Subcutaneous abdominal adipose tissue (tissue), 5 donors: ENCODE results near the gene CAPS.
"Not testable (repeated sequence)": the region's sequence is repeated elsewhere in the genome, so short reads cannot be mapped to it uniquely, and the experiment has no call there.

Source experiments
- H3K27ac ChIP-seq: one replicate; pipeline ENCODE4 v1.7.0; 2013; ENCODE audit warnings: low read depth, mild to moderate bottlenecking, inconsistent platforms, low read length, moderate library complexity
- H3K27me3 ChIP-seq, 5 donors: one replicate each; pipeline ENCODE4 v1.7.0; 2013; ENCODE audit warnings: low read length in 5 of 5, inconsistent platforms in 1 of 5; ENCODE audit not compliant: control insufficient read depth in 5 of 5, insufficient read depth in 4 of 5
- H3K36me3 ChIP-seq, 5 donors: one replicate each; pipeline ENCODE4 v1.7.0; 2013; ENCODE audit warnings: low read length in 5 of 5; ENCODE audit not compliant: control insufficient read depth in 5 of 5, insufficient read depth in 5 of 5
- H3K4me1 ChIP-seq, 5 donors: one replicate each; pipeline ENCODE4 v1.7.0; 2013; ENCODE audit warnings: low read length in 5 of 5, mild to moderate bottlenecking in 3 of 5, moderate library complexity in 1 of 5; ENCODE audit not compliant: control insufficient read depth in 5 of 5, insufficient read depth in 5 of 5
- H3K4me3 ChIP-seq, 5 donors: one replicate each; pipeline ENCODE4 v1.7.0; 2013; ENCODE audit warnings: low read length in 5 of 5, low read depth in 1 of 5
- H3K9ac ChIP-seq, 5 donors: one replicate each; pipeline ENCODE4 v1.7.0; 2013; ENCODE audit warnings: low read length in 5 of 5, mild to moderate bottlenecking in 4 of 5, moderate library complexity in 3 of 5
- H3K9me3 ChIP-seq, 5 donors: one replicate each; pipeline ENCODE4 v1.7.0; 2013; ENCODE audit warnings: low read length in 5 of 5; ENCODE audit not compliant: control insufficient read depth in 5 of 5
- donor health status: healthy.
- donor health status: healthy.
- donor health status: healthy.
- donor health status: healthy.
- donor health status: healthy.

The CAPS gene

DNA sequence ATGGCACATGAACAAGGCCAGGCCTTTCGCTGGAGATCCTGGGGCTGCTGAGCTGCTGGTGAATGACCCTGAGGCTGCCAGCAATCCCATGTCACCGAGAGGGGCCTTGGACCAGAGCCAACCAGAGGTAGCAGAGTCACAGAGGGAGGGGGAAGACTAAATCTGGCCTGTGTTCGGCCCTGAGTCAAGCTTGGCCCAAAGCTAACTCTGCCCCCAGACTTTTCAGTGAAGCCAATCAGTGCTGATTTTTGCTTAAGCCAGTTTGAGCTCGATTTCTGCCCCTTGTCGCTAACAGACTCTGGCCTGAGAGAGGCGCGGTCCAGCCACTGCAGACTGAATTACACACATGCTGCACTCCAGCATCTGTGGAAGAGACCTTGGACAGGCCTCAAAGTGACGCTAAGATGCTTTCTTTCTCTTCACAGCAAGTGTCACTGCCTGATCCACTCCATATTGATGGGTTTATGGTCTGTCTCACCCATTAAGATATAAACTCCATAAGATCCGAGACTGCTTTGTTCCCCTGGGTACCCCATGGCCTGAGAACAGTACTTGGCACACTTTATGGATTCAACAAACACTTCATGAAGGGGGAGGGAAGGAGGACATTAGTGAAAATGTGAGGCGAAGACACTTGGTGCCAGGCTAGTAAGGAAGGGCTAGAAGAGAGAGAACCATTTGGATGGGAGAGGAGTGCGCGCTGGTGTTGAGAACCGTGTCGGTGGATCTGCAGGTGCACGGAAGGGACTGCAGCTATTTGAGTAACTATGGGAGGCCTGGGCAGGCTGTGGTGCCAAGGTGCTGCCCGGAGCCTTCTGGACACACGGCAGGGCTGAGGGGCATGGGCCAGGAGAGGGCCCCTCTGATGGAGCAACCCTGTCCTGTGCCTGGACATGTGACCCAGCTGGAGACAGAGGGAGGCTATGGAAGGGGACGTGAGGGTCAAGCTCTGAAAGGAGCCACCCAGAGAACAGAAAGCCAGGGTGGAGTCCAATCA is 46.2 kb downstream of the CAPS start:
- Histone ChIP-seq H3K36me3 (peaks cover 0 to 9% (median 0%) of the 10 kb centered on the region in 5 donors), H3K4me1 (peaks cover 13 to 46% (median 37%) of the 10 kb centered on the region in 5 donors), H3K9me3 (no peaks in the 10 kb centered on the region), H3K27me3 (no peaks in the 10 kb centered on the region), H3K4me3 (no peak overlapping the region), H3K27ac (no peak overlapping the region), H3K9ac (peak overlapping the region in 3 of 5 donors; percentile 1 to 39 (median 25))

DNA sequence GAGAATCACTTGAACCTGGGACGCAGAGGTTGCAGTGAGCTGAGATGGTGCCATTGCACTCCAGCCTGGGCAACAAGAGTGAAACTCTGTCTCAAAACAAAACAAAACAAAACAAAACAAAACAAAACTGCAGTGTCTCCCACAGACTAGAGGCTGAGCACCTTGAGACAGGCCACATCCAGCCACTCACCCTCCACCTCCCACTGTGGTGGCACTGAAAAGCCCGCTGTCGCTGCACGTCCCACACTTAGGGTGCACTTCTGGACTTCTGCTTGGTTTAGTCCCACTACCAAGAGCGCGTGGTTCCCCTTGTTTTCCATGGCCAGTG is 47.6 kb downstream of the CAPS start:
- H3K27me3 ChIP-seq, H3K27ac ChIP-seq, H3K9me3 ChIP-seq: not testable (repeated sequence)
- Histone ChIP-seq H3K4me1 (peaks cover 13 to 55% (median 45%) of the 10 kb centered on the region in 5 donors), H3K4me3 (peak overlapping the region; percentile 6 to 51 (median 42)), H3K36me3 (peaks cover 0 to 14% (median 0%) of the 10 kb centered on the region in 5 donors), H3K9ac (peak overlapping the region in 2 of 5 donors; percentile 29 to 64)

DNA sequence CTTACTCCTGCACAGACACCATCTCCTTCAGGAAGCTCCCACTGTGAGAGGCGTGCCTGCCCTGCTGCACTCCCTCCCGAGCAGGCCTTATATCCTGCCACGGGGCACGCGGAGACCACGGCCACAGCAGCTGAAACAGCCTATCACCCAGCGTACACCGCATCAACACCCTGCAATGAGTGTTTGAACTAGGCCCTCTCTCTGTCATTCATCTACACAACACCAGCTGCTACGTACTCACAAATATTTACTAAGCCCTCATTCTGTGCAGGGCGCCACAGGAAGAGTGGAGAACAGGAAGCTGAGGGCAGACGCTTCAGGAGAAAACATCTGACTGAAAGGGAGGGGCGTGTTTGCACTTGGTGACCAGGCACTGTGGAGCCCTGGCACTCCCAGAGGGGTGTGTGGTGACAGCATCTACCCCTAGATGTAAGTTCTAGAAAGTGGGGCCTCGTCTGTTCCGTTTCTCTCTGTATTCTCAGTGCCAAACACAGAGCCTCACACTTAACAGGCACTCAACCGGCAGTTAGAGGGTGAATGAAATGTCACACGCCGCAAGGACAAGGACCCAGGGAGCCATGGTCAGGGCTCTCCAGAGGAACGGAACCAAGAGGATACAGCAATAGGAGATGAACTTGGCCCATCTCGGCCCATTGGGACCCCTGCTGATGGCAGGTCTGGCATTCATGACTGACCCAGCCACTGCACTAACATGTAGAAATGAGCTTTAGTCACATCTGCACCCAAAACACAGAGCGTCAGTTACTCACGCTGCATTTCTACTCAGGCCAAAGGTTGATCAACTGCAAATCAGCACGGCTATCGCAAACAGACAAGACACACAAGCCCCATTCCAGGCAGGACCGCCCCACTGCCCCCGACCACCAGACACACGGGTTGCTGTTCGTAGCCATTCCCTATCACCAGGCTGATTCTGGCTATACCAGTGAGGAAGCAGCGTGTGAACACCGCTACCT is 48.2 kb downstream of the CAPS start:
- Histone ChIP-seq H3K9ac (peak overlapping the region in 4 of 5 donors; percentile 12 to 64 (median 38)), H3K4me1 (peaks cover 13 to 57% (median 45%) of the 10 kb centered on the region in 5 donors), H3K9me3 (no peaks in the 10 kb centered on the region), H3K27me3 (no peaks in the 10 kb centered on the region), H3K4me3 (peak overlapping the region; percentile 17 to 51 (median 42)), H3K36me3 (peaks cover 0 to 12% (median 0%) of the 10 kb centered on the region in 5 donors), H3K27ac (peak overlapping the region; percentile 45)

DNA sequence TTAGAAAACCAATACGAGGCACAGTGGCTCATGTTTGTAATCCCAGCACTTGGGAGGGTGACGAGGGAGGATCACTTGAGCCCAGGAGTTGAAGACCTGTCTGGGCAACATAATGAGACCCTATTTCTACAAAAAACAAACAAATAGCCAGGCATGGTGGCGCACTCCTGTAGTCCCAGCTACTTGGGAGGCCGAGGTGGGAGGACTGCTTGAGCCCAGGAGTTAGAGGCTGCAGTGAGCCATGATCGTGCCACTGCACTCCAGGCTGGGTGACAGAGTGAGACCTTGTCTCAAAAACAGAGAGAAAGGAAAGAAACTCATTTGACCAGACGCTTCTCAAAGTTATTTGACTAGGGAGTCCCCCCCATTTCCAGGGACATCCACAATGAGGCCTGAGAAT is 49.2 kb downstream of the CAPS start:
- H3K36me3 ChIP-seq, result peaks cover 0 to 12% (median 0%) of the 10 kb centered on the region in 5 donors
- peak overlapping the region in 1 of 5 donors; percentile 38 for H3K9ac ChIP-seq
- not testable (repeated sequence) for H3K27me3 ChIP-seq, H3K9me3 ChIP-seq, H3K4me3 ChIP-seq
- H3K4me1 ChIP-seq, result peaks cover 13 to 67% (median 54%) of the 10 kb centered on the region in 5 donors
- peak overlapping the region; percentile 45 for H3K27ac ChIP-seq

DNA sequence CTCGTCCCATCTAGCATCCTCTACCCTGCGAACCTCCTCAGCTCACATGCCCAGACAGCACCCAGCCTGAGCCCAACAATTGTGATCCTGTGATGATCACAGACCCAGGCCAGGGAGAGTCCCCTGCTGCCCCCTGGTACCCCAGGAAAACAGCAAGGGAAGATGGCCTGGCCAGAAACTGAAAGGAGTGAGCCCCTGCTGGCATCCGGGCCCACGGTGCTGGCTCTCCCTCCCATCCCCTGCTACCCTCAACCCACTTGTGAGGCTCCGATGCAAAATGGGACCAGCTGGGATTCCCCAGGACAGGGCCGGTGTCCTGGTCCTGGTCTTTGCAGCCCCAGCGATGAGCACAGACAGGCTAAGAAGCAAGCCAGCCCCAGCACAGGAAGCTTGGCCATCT is 49.8 kb downstream of the CAPS start:
- H3K4me3 ChIP-seq, result no peak overlapping the region
- H3K27me3 ChIP-seq, result no peaks in the 10 kb centered on the region
- peaks cover 0 to 8% (median 0%) of the 10 kb centered on the region in 5 donors for H3K36me3 ChIP-seq
- H3K27ac ChIP-seq, result no peak overlapping the region
- no peaks in the 10 kb centered on the region for H3K9me3 ChIP-seq
- H3K4me1 ChIP-seq, result peaks cover 13 to 73% (median 59%) of the 10 kb centered on the region in 5 donors
- H3K9ac ChIP-seq, result peak overlapping the region in 2 of 5 donors; percentile 10 to 12

DNA sequence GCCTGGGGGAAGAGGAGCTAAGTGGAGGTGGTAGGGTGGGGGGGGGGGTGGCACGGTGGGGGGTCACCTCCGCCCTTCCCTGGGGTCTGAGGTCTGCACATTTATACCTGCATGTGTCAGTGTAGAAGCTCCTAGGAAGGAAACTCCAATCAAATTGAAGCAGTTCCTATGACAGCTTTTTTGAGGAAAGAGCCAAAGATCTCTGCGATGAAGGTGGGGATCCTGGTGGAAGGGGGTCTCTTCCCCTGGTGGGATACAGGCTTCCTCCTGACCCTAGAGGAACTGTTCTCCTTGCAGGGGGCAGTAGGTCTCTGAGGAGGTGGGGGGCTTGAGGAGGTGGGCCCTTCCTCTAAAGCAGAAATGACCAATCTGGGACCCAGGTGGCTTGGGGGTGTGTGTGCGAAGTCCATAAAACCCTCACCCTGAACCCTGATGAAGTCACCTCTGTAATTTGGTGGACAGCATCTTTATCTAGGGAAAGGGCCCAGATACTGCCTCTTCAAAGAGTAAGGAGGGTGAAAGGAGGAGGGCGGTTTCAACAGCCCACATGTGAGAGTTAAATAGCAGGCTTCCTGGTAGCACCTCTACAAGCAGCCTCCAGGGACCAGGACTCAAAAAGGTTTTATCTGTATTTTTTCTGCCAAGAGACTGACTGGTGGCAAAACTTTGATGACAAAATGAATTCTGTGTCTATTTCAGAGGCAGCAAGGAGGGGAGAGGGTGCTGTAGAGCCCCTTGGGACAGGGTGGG is 50.9 kb downstream of the CAPS start:
- Histone ChIP-seq H3K9ac (no peak overlapping the region), H3K27me3 (no peaks in the 10 kb centered on the region), H3K4me3 (no peak overlapping the region), H3K4me1 (peaks cover 11 to 75% (median 63%) of the 10 kb centered on the region in 5 donors), H3K27ac (no peak overlapping the region), H3K9me3 (no peaks in the 10 kb centered on the region), H3K36me3 (peaks cover 0 to 8% (median 0%) of the 10 kb centered on the region in 5 donors)
